Uterus (tissue), 2 donors: ENCODE results near the gene MYO1A.

ENCODE experiments used
- POLR2A ChIP-seq, 2 donors: fragments of 450-650 bp; IDR thresholded peaks; one replicate each; pipeline ENCODE4 v1.6.1; 2016; ENCODE audit warnings: antibody characterized with exemption in 2 of 2, mild to moderate bottlenecking in 1 of 2, moderate library complexity in 1 of 2
- TF ChIP-seq, protein P1 (sequence below), 4 experiments: fragments of 200-600 bp in 2 of 4; fragments of 450-650 bp in 2 of 4; sonication (generic) in 2 of 4; IDR thresholded peaks; one replicate each; pipeline ENCODE4 v1.5.1; 2016 to 2019; ENCODE audit warnings: antibody characterized with exemption in 4 of 4, mild to moderate bottlenecking in 2 of 4, moderate library complexity in 1 of 4

DNA sequence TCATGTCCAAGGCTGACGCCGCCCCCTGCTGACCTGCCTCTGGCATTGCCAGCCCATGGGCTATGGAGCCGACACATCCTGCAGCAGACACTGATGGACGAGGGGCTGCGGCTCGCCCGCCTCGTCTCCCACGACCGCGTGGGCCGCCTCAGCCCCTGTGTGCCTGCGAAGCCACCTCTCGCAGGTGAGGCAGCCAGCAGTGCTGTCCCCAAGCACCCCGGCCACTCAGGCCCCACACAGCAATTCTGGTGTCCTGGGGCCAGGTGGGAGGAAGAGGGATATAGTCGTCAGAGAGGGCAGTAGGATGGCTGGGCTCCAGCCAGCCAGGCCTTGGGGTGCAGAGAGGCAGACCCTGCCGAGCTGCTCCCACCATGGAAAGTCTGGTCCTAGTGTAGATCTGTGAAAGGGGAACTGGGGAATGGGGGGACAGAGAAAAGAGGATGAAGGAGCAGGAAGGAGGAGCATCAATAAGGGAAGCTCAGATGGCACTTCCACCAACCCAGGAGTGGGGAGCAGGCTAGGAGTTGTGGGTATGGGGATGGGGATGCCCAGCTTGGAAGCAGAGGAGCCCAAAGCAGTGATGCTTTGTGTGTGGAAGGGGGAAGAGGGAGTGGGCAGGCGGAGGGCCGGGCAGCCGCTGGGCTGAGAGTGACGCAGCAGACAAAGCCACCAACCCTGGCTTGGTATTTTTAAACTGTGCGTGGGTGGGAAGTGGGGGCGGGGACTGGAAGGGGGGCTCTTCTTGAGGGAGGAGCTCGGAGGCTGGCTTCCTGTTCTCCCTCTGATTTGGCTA lies 43.7 kb upstream of the MYO1A start:
- peak; percentile 16 to 29 for TF ChIP-seq POLR2A (IDR thresholded peaks at IDR 0.05)
- TF ChIP-seq, protein P1, sequence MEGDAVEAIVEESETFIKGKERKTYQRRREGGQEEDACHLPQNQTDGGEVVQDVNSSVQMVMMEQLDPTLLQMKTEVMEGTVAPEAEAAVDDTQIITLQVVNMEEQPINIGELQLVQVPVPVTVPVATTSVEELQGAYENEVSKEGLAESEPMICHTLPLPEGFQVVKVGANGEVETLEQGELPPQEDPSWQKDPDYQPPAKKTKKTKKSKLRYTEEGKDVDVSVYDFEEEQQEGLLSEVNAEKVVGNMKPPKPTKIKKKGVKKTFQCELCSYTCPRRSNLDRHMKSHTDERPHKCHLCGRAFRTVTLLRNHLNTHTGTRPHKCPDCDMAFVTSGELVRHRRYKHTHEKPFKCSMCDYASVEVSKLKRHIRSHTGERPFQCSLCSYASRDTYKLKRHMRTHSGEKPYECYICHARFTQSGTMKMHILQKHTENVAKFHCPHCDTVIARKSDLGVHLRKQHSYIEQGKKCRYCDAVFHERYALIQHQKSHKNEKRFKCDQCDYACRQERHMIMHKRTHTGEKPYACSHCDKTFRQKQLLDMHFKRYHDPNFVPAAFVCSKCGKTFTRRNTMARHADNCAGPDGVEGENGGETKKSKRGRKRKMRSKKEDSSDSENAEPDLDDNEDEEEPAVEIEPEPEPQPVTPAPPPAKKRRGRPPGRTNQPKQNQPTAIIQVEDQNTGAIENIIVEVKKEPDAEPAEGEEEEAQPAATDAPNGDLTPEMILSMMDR (IDR thresholded peaks at IDR 0.05): peak; percentile 13 to 47 (median 32)
